Measurements from ENCODE around the gene HECW1.
A peak's percentile ranks its signal among the peaks of the same experiment; 100 is the strongest.
"Not testable (repeated sequence)": the region's sequence is repeated elsewhere in the genome, so short reads cannot be mapped to it uniquely, and the experiment has no call there.

Gene HECW1

DNA sequence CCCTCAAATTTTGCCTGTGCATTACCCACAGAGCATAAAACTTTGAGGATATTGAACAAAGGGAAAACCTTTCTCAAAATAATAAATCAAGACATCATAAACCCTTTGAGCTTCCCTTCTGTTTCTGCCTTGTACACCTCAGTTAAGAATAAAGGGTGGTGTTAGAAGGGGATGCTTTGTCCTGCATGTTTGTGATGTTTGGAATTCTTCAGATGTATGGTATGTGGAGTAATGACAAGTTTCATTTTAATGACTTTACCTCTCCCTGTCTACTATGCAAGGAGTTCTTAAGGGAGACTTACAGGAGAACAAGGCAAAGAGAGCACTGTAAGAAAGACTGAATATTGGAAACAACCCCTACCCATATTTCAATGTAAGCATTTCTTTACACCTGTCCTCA is 99.2 kb downstream of the HECW1 start:
- no peak for FAIRE-seq

DNA sequence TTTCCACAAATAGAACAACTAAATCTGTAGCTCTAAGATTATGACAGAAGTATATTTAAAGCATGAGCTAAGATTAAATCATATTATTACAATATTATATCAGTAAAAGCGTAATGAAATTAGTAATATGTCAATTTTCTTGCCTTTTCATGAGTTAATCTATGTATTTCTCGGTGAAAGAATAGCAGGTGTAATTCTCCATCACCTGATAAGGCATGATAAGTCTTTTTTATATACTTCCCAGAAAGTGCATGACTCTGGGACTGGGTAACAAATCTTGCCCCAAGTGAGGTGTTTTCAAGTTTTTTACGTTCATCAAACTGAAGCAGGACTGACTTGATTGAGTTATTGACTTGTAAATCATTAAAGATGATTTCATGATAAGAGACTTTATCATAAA is 100.5 kb downstream of the HECW1 start:
- FAIRE-seq, result no peak

DNA sequence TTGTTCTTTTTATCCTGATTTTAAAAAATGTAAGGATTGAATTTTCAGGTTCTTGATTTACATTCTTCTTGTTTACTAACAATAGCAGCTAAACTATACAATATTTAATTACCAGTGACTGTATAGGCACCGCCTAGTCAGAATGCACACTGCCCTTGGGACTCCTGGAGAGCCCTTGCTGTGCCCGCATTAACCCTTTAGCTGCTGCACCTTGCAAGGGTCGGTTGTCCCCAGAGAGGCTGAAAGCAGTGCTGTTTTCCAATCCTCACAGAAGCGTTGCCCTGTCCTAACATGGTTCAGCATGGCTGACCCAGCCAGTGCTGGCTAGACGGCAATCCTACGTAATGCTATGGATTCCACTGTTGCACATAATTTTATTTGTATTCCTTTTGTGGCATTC is 102.6 kb downstream of the HECW1 start:
- FAIRE-seq, result no peak

DNA sequence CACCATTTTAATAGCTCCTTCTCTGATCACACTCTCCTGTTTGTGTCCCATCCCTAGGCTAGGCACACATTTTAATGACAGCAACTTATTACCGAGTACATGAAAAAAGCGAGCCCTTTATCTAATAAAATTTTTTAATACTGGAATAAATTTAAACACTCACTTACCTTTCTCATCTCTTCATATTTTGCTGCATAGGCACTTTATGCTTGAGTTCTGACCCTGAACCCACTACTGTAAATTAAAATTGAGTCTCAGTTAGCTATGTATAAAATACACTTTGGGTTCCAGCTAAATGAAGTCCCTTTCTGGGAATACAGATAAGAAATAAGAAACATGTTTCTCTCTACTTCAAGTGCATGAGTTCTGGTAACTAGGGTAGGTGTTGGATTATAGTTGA is 104.6 kb downstream of the HECW1 start:
- no peak for FAIRE-seq

DNA sequence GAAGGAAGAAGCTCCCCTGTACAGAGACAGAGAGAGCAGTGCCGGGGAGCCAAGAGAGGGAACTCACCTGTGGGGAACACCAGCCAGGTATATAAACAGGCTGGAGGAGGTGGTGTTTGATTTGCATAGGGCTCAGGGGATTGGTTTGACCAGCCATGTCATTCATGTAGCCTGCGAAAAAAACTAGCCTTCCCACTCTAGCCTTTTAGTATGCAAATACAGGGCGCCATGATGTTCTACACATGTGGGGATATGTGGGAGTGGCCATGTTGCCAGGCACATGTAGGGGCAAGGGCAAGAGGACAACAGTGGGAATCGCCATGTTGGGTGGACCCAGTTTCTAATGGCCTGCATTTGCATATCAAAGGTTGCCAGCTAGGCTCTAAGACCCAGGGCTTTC is 106.5 kb downstream of the HECW1 start:
- not testable (repeated sequence) for FAIRE-seq

DNA sequence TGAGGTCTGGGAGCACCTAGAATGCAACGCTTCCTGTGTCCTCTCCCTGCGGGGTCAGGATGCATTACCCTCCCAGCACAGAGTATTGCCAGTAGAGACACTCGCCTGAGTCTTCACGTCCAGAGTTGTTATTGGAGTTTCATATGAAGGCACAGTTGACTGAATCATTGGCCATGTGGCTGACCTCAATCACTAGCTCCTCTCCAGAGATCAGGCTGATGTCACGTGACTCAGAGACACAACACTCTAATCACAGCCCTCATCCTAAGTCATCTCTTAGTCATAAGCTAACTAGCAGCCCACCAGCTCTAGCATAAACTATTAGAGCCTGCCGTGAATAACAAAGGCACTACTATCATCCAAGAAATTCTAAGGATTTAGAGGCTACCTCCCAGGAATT is 107.8 kb downstream of the HECW1 start:
- FAIRE-seq, result no peak

DNA sequence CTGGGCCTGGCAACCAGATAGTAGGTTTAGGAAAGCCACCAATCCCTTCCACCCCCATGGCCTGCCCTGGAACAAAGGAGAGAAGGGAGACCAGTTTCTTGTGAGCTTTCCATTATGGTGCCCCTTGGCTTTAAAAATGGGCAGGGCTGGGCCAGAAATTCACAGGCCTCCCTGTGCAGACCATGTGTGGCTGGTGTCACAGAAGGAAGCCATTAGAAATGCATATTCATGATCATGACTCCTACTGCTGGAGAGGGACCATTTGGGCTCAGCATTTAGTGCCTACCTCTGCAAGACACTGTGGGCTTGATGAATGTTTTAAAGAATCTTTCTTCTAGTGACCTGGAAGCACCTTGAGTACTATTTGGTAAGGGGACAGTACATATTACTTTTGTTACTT is 108.3 kb downstream of the HECW1 start:
- no peak for FAIRE-seq

DNA sequence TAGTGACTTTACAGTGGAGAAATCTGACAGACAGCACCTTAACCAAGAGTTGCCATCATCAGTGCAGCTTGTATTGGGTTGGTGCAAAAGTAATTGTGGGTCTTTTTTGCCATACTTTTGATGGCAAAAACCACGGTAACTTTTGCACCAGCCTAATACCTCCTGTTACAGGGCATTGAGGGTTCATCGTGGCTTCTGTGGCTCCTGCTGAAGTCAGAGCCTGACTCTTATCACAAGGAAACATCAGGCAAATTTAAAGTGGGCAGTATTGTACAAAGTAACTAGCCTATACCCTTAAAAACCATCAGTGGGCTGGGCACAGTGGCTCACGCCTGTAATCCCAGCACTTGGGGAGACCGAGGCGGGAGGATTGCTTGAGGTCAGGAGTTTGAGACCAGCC is 117.4 kb downstream of the HECW1 start:
- no peak for FAIRE-seq

DNA sequence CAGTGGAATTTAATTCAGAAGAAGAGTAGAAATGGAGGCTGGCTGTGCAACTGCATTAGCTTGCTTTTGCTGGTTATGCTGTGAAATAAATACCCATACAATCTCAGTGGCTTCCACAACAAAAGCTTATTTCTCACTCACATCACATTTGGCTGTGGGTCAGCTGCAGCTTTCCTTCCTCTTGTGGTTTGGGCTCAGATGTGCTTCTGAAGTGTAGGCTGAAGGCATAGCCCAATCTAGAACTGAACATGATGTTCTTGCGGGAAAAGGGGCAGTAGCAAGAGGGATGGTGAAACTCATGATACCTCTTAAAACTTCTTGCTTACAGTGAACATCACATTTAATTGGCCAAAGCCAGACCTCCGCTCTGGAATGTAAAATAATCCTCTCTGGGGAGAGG is 119.9 kb downstream of the HECW1 start:
- FAIRE-seq, result no peak

DNA sequence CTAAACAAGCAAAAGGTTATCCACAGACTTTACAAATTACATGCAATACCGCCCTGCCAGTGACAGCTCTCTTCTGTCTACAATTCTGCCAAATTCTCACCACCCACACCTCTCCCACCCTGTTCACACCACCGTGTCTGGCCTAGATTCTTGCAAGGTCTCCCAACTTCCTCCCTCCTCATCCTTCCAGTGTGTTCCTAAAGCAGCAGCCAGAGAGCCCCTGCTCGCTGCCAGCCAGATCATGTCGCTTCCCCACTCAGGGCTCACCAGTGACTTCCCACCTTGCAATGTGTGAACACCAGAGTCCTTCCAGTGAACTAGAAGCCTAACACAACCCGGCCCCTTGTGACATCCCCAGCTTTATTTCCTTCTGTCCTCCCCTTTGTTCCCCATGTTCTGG is 121.6 kb downstream of the HECW1 start:
- no peak for FAIRE-seq

DNA sequence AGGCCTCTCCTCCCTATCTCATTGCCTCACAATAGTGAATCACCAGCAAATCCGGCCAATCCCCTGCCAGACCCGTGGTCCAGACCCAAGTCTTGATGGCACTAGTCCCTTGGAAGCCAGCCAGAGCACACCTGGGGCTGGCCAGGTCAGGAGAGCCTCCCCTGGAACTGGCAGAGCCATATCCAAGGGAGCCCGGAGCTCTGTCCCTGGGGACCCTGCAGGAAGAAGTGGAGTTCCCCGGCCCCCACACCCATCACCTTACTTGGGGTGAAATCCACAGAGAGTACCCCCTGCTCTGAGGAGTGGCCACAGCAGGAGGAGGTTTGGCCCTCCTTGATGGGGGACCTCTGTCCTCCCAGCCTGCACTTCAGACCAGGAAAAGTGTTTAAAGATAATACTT is 122.5 kb downstream of the HECW1 start:
- FAIRE-seq, result no peak

DNA sequence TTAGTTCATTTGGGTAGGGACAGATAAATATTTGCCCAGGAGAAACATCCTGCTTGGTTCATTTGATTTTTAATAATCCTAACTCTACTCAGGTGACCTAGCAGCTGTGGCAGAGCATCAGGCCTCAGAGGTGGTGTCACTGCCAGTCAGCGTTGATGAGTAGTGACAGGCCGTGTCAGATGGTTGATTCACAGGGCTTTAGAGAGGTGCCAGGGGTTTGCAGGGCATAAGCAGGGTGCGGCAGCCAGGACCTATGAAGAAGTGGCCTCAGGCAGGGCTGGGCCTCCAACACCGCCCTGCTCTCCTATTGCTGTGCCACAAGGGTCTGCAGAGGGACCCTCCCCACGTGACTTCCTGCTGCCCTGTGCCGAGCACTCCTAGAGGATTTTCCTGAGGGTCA is 128.1 kb downstream of the HECW1 start:
- no peak for FAIRE-seq

DNA sequence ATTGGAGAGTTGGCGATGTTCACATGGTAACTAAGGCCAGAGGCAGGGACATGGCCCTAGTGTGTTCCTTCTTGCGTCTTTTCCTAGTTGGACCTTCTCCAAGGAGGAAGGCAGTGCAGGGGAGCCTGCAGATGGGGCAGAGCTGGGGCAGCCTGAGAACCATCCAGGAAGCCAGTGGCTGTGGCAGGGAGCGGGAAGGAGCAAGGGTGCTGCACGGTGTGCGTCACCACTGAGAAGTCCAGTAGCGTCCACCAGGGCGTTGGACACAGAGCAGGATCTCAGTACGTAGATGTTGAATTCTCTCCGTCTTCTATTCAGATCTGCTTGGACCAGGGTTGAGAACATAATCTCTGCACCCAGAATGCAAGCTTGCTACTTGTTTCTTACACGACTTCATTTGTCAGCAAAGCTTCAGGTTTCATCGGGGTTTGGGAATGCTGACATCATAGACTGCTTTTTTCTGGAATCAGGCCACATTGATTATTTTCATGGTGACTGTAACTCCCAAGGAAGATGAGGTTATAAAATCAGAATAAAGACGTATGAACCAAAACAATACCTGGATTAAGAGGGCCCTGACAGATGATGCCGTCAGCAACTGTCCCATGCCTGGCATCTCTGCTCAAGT is 130.3 kb downstream of the HECW1 start:
- no peak for FAIRE-seq

DNA sequence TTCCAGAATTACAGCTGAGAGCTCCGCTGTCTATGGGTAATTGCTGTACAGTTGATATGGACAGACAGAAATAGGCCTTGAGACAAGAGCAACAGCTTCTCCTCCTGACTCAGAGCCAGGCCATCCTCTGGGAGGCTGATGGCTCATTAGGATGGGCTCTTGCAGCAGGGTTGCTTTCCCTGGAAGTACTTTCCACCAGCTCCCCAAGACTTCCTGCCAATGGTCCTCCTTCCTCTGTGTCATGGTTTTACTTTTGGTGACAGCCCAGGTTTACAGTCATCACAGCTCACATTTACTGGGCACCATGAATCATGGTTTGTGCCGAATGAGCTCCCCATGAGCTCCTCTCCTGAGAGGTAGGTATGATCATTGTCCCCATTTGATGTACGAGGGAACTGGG is 131.8 kb downstream of the HECW1 start:
- FAIRE-seq, result no peak

DNA sequence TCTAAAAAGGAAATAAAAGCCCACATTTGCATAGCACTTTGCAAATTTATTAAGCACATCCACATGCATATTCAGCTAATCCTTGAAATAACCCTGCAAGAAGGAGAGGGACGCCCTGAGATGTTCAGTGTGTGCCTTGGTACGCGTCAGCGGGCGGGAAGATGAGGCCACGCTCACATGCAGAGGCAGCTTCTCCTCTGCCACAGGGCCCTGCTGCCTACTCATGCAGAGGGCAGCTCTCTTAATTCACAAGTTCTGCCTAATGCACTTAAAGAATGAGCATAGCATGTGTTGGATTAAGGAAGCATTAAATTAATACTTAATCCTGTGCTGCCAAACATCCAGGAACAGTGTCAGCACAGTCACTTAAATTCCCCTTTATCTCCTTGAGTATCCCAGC is 132.3 kb downstream of the HECW1 start:
- FAIRE-seq, result no peak

DNA sequence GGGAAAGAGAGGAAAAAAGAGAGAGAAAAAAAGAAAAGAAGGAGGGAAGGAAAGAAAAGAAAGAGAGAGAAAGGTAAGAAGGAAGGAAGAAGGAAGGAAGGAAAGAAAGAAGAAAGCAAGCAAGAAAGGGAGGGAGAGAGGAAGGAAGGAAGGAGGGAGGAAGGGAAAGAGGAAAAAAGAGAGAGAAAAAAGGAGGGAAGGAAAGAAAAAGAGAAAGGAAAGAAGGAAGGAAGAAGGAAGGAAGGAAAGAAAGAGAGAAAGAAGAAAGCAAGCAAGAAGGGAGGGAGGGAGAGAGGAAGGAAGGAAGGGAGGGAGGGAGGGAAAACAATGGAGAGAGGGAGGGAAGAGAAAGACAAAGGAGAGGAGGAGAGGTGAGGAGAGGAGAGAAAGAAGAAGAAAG is 135.3 kb downstream of the HECW1 start:
- FAIRE-seq, result no peak

DNA sequence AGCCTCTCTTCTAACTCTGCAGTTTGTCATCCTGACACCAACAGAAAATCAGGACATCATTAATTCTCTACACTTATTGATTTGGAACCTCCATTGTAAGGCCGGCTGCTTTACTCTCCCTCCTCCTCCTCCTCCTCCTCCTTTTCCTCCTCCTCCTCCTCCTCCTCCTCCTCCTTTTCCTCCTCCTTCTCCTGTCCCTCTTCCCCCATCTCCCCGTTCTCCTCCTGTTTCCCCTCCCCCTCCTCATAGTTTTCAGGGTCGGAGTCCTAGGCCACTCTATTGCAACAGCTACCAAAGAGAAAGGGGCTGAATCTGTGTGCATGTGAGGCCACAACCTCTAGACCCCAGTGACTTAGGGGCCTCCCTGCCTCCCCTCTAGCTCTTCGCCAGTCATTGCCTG is 136.1 kb downstream of the HECW1 start:
- no peak for FAIRE-seq

DNA sequence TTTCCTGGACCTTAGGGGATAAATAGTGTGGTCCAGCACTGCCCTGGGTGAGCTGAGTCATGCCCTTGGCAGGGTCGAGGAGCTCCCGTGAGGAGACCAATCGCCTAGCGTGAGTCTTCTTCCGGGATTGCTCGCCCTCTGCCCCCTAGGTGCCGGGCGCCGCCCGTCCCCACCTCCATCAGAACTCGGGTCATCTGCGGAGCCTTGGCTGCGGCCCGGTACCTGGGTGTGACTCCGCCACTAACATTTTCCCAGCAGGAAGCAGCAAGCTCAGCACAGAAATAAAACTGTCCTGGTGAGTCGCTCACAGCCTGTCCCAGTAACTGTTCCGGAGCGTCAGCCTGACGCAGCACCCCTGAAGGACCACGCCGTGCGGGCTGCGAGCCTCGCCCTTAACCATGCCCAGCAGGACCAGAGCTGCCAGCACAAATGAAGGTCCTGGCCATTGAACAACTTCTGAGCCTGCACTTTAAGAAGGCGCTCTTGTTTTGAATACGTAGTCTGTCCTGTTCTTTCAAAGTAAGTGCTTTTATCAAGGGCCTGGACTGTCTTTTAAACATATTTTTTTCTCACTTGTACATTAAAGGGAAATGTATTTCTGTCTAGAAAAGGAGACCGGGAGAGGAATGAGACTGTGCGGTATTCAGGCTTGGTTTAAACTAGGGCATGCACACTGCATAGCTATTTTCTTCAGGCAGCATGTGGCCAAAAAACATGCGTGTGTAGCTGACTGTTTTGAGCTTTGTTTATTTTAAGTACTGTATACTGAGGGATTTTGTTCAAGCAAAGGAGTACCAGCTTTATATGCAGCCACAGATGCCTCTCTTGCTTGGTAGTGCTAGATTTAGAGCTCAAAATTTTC is 136.7 kb downstream of the HECW1 start:
- no peak for FAIRE-seq

DNA sequence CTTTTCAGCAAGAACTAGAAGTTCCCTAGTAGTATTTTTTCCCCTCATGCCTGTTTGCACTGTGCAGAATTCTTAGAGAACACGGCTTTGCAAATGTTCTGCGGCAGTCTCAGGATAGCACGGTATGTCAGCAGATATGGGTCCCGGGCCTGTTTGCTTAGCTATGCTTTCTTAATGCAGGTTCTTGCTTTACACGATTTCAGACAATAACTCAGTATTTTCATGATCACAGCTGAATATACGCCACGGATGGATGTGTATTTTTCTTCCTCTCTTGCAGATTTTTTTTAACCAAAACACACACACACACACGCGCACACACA is 137.3 kb downstream of the HECW1 start:
- FAIRE-seq, result no peak

DNA sequence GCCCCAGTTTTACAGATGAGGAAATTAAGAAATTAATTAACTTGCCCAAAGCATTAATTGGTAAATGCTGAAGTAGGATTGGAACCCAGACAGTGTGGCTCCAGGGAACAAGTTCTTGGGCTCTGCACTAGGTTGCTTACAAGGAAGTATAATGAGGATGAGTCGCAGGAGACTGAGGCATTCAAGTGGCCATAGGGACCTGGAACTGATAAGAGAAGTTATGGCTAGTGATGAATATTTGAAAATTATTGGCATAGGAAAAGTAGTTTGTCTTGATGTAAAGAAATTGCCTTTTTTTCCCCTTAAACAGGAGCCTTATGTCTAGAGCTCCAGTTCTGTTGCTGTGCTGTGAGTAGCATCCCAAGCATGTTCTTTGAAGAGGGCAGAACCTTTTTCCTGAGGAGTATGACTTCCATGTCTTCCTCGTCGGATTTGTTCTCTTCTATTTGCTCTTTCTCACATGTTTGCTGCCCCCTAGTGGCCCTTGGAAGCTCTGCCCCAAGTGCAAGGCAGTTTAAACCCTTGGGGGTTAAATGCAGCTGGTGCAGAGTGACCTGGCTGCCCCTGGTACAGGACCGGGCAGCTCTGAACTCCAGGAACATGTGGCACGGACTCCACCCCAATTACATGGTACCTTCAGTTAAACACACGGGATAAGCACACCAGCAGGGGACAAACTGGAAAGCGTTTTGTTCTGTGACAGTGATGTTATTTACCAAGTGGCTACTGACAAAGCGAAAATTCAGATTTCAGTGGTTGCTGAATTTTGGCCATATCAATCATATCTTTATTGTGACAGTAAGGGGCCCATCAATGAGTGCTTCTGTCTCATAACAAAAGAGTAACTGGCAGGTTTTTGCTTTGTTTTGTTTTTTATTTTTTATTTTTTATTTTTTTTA is 148.8 kb downstream of the HECW1 start:
- FAIRE-seq, result peak; percentile 85

DNA sequence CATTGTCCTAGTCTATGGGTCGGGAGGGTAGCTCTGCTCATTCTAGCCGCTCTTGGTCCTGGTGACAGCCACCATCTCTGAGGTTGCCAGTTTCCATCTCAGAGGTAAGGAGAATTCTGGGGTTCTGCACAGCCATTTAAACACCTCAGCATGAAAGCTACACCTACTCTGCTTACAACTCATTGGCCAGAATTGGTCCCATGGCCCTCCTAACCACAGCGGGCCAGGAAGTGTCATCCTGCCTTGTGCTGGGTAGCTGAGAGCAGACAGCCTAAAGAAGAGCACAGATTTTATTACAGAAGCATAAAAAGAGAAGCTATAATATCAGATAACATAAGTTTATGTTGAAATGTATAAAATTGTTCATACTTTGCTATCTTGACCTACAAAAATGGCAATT is 152.7 kb downstream of the HECW1 start:
- no peak for FAIRE-seq

DNA sequence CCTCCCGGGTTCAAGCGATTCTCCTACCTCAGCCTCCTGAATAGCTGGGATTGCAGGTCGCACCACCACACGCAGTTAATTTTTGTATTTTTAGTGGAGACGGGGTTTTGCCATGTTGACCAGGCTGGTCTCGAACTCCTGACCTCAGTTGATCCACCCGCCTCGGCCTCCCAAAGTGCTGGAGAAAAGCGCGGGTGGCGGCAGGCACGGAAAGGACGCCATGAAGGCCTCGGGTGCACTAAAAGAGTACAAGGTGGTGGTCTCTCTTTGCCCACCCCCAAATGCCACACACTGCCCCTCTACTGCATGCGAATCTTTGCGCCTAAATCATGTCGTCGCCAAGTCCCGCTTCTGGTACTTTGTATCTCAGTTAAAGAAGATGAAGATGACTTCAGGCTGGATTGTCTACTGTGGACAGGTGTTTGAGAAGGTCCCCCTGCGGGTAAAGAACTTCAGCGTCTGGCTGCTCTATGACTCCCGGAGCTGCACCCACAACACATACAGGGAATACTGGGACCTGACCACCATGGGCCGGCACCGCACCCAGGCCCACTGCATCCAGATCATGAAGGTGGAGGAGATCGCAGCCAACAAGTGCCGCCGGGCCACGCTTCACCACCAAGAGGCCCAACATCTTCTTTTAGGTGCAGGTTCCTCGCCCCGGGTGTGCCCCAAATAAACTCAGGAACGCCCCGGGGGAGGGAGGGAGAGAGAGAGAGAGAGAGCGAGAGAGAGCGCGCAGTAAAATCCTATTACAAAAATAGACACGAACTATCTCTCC is 161.7 kb downstream of the HECW1 start:
- no peak for FAIRE-seq

DNA sequence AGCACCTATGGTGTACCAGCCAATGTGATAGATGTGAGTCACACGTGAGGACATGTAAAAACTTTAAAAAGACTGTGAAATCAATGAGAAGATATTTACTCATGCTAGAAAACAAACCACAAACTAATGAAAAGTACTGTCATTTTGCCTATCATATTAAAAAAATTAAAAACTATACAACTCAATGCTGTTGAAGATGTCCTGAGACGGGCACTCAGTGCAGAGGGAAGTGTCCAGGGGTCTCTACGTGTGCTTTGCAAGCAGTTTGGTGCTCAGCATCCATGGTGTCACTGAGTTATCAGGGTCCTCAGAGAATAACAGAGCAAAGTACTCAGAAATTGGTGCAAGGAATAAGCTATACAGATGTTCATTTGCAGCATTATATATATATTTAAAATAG is 162.3 kb downstream of the HECW1 start:
- FAIRE-seq, result no peak

All from islet of Langerhans (tissue), 1 donor.